Kidney glomerular epithelial cell (primary cell): Measurements from ENCODE around the gene ERC1.
A peak's percentile ranks its signal among the peaks of the same experiment; 100 is the strongest.
"Not testable (repeated sequence)": the region's sequence is repeated elsewhere in the genome, so short reads cannot be mapped to it uniquely, and the experiment has no call there.

Experiments
- DNase-seq: peaks from one replicate; lab custom pipeline; 2025; lab: John Stamatoyannopoulos, UW

Gene ERC1

GRCh38 chr12:1289371-1290155, 298.5 kb downstream of the ERC1 start:
- DNase-seq, result no peak

- no peak for DNase-seq
Measured at GRCh38 chr12:1290716-1291115, 299.7 kb downstream of the ERC1 start.

- DNase-seq, result no peak
Measured at GRCh38 chr12:1291601-1292332, 300.7 kb downstream of the ERC1 start.

GRCh38 chr12:1293901-1294300, 302.9 kb downstream of the ERC1 start:
- no peak for DNase-seq

GRCh38 chr12:1297206-1297605, 306.2 kb downstream of the ERC1 start:
- DNase-seq, result no peak

GRCh38 chr12:1297639-1298175, 306.7 kb downstream of the ERC1 start:
- DNase-seq, result no peak

- DNase-seq, result no peak
Measured at GRCh38 chr12:1300460-1300859, 309.4 kb downstream of the ERC1 start.

GRCh38 chr12:1302201-1302870, 311.3 kb downstream of the ERC1 start:
- DNase-seq, result no peak

- peak; percentile 43 for DNase-seq
Measured at GRCh38 chr12:1305063-1305434, 314.0 kb downstream of the ERC1 start.

- DNase-seq, result no peak
Measured at GRCh38 chr12:1305791-1306500, 314.9 kb downstream of the ERC1 start.

- DNase-seq, result no peak
Measured at GRCh38 chr12:1306817-1307216, 315.8 kb downstream of the ERC1 start.

GRCh38 chr12:1307796-1308195, 316.8 kb downstream of the ERC1 start:
- DNase-seq, result no peak

- DNase-seq, result no peak
Measured at GRCh38 chr12:1309613-1310012, 318.6 kb downstream of the ERC1 start.

- no peak for DNase-seq
Measured at GRCh38 chr12:1310653-1311052, 319.6 kb downstream of the ERC1 start.

- no peak for DNase-seq
Measured at GRCh38 chr12:1311145-1311544, 320.1 kb downstream of the ERC1 start.

- no peak for DNase-seq
Measured at GRCh38 chr12:1313906-1314305, 322.9 kb downstream of the ERC1 start.

GRCh38 chr12:1314523-1314922, 323.5 kb downstream of the ERC1 start:
- DNase-seq, result no peak

GRCh38 chr12:1316991-1317390, 326.0 kb downstream of the ERC1 start:
- DNase-seq, result not testable (repeated sequence)

- DNase-seq, result no peak
Measured at GRCh38 chr12:1318327-1319031, 327.5 kb downstream of the ERC1 start.

GRCh38 chr12:1319212-1319611, 328.2 kb downstream of the ERC1 start:
- no peak for DNase-seq

GRCh38 chr12:1320021-1320420, 329.0 kb downstream of the ERC1 start:
- DNase-seq, result no peak
